ENCODE measurements around the gene KIF12.

DNA sequence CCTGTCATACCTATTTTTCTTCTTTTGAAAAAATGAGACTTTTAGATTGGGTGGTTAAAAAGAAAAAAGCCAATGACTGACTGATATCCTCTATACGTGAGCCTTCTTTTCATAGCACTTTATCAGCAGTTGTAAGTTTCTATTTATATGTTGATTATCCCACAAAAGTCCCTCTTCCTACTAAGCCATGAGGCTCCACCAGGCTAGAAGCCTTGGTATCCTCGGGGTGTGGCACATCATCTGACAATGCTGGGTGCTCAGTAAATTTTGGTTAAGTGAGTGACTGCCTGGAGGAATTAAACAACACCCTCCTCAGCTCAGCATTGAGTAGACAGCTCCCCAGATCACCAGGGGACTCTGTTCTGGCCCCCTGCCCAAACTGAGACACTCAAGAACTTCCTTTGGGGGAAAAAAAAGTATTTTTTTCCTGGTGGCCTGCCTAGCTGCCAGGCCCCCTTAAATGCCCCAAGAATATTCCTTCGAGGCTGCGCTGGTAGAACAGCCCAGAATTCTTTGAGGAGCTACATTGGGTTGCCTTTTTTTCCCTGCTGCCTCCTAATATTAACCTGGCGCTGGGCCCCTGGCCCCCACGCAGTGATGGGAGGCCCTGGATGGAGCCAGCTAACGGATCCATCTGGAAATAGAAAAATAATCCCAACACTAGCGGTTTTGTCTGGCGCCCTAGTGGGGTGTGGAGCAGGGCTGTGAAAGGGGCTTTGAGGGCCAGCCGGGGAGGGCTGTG is 32.9 kb upstream of the KIF12 start:
- no peak for TF ChIP-seq EZH2 (optimal IDR thresholded peaks at IDR 0.05; ENCODE audit: low read depth, low read length)
- TF ChIP-seq EZH2phosphoT487 (IDR thresholded peaks at IDR 0.05; ENCODE audit: low read length) = no peak
- TF ChIP-seq, protein P1, sequence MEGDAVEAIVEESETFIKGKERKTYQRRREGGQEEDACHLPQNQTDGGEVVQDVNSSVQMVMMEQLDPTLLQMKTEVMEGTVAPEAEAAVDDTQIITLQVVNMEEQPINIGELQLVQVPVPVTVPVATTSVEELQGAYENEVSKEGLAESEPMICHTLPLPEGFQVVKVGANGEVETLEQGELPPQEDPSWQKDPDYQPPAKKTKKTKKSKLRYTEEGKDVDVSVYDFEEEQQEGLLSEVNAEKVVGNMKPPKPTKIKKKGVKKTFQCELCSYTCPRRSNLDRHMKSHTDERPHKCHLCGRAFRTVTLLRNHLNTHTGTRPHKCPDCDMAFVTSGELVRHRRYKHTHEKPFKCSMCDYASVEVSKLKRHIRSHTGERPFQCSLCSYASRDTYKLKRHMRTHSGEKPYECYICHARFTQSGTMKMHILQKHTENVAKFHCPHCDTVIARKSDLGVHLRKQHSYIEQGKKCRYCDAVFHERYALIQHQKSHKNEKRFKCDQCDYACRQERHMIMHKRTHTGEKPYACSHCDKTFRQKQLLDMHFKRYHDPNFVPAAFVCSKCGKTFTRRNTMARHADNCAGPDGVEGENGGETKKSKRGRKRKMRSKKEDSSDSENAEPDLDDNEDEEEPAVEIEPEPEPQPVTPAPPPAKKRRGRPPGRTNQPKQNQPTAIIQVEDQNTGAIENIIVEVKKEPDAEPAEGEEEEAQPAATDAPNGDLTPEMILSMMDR (IDR thresholded peaks at IDR 0.05; ENCODE audit: low read length) = no peak
